GM12892 (cell line): ENCODE results near the gene GLUD1.
"Not testable (repeated sequence)": the region's sequence is repeated elsewhere in the genome, so short reads cannot be mapped to it uniquely, and the experiment has no call there.

Experiments
- POLR2A ChIP-seq: IDR thresholded peaks from 2 replicates; pipeline ENCODE4 v1.6.1; 2011; ENCODE audit warnings: low read depth, low read length, control low read depth
- POLR2AphosphoS5 ChIP-seq: IDR thresholded peaks from 2 replicates; pipeline ENCODE4 v1.6.1; 2011; ENCODE audit warnings: low read depth, low read length, control low read depth

DNA sequence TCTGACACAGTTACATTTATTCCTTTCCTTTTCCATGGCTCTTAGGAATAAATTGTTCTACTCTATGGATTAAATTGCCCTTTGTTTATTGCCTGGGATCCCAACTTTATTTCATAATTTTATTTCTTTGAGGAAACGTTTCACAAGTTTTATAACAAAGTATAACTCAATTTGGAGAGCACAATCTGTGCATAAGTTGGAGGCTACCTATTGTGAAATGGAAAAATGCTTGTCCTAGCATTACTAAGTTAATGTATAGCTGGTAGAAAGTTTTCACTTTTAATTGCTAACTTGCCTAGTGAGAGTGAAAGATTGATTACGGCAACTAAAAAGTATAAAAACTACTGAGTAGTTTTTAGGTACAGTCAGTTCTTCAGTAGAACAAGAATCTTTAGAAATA, 32.4 kb upstream of the GLUD1 start:
- not testable (repeated sequence) for TF ChIP-seq POLR2A, POLR2AphosphoS5
